ENCODE results near the gene ARVCF.

GRCh38 chr22:19970479-19971275 lies 45.9 kb downstream of the ARVCF start:
- TF ChIP-seq, protein P1, sequence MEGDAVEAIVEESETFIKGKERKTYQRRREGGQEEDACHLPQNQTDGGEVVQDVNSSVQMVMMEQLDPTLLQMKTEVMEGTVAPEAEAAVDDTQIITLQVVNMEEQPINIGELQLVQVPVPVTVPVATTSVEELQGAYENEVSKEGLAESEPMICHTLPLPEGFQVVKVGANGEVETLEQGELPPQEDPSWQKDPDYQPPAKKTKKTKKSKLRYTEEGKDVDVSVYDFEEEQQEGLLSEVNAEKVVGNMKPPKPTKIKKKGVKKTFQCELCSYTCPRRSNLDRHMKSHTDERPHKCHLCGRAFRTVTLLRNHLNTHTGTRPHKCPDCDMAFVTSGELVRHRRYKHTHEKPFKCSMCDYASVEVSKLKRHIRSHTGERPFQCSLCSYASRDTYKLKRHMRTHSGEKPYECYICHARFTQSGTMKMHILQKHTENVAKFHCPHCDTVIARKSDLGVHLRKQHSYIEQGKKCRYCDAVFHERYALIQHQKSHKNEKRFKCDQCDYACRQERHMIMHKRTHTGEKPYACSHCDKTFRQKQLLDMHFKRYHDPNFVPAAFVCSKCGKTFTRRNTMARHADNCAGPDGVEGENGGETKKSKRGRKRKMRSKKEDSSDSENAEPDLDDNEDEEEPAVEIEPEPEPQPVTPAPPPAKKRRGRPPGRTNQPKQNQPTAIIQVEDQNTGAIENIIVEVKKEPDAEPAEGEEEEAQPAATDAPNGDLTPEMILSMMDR (IDR thresholded peaks at IDR 0.05; ENCODE audit: low read depth, low read length, poor library complexity, severe bottlenecking), result peak; percentile 95
- TF ChIP-seq EZH2phosphoT487 (IDR thresholded peaks at IDR 0.05; ENCODE audit: borderline replicate concordance, low read length), result no peak
